CD4-positive, CD25-positive, alpha-beta regulatory T cell (primary cell): ENCODE results near the gene POLA1. TPM values are rescaled to one million over a fixed set of nuclear protein-coding genes. Genes with fewer than 3 reads are reported as not detected.

ENCODE experiments used
- ATAC-seq, 2 donors: fragments of 150-1000 bp; cut with Tn5 transposase; one replicate each; pipeline ENCODE4 v1.10.0; 2021; ENCODE audit warnings: low read depth in 2 of 2, moderate number of reproducible peaks in 2 of 2, moderate library complexity in 1 of 2
- DNase-seq, 3 donors: peaks; one replicate each; pipeline versions ENCODE4 v3.0.0 to v3.0.0-alpha.2; 2012 to 2022; ENCODE audit warnings: mixed read lengths in 1 of 3
- H3K27ac ChIP-seq: one replicate; pipeline ENCODE4 v1.7.0; 2013; ENCODE audit warnings: mild to moderate bottlenecking, low read length; ENCODE audit not compliant: insufficient read depth, poor library complexity, severe bottlenecking
- H3K27me3 ChIP-seq: one replicate; pipeline ENCODE4 v1.7.0; 2013; ENCODE audit warnings: low read length; ENCODE audit not compliant: control insufficient read depth, insufficient read depth
- H3K36me3 ChIP-seq: one replicate; pipeline ENCODE4 v1.7.0; 2013; ENCODE audit warnings: mild to moderate bottlenecking, low read length, moderate library complexity; ENCODE audit not compliant: control insufficient read depth, insufficient read depth
- H3K4me1 ChIP-seq: 2 replicates; pipeline ENCODE4 v1.7.0; 2013; ENCODE audit warnings: mild to moderate bottlenecking, low read length; ENCODE audit not compliant: insufficient read depth, control insufficient read depth, poor library complexity, severe bottlenecking
- H3K4me3 ChIP-seq: one replicate; pipeline ENCODE4 v1.7.0; 2013; ENCODE audit warnings: low read depth, mild to moderate bottlenecking, low read length, moderate library complexity
- H3K9me3 ChIP-seq, 2 experiments: 1 replicate in 1 of 2; 2 replicates in 1 of 2; pipeline ENCODE4 v1.7.0; 2013; ENCODE audit warnings: low read length in 2 of 2, mild to moderate bottlenecking in 1 of 2, moderate library complexity in 1 of 2; ENCODE audit not compliant: control insufficient read depth in 2 of 2
- H3K27ac Mint-ChIP-seq, 3 donors: one replicate each; pipeline ENCODE4 v1.8.0; 2020 to 2022; ENCODE audit warnings: mild to moderate bottlenecking in 3 of 3, mixed read lengths in 3 of 3, moderate library complexity in 2 of 3
- H3K27me3 Mint-ChIP-seq: one replicate; pipeline ENCODE4 v1.8.0; 2022; ENCODE audit warnings: mild to moderate bottlenecking, mixed read lengths
- H3K36me3 Mint-ChIP-seq: one replicate; pipeline ENCODE4 v1.8.0; 2020; ENCODE audit warnings: mixed read lengths
- H3K4me1 Mint-ChIP-seq, 4 donors: one replicate each; pipeline ENCODE4 v1.8.0; 2020 to 2022; ENCODE audit warnings: mixed read lengths in 4 of 4, mild to moderate bottlenecking in 1 of 4
- H3K4me3 Mint-ChIP-seq, 4 donors: one replicate each; pipeline ENCODE4 v1.8.0; 2020 to 2022; ENCODE audit warnings: mild to moderate bottlenecking in 4 of 4, mixed read lengths in 4 of 4, moderate library complexity in 3 of 4
- H3K9me3 Mint-ChIP-seq, 7 donors: one replicate each; pipeline ENCODE4 v1.8.0; 2020 to 2022; ENCODE audit warnings: mixed read lengths in 7 of 7, mild to moderate bottlenecking in 3 of 7, moderate library complexity in 2 of 7
- polyA plus RNA-seq, 4 donors: library from polyadenylated mRNA; unstranded; fragments of 300-500 nt; fragmentation: Illumina TruSeq; gene quantifications; one replicate each; pipeline ENCODE4 v1.2.3, GENCODE V29; 2021
- total RNA-seq: library from RNA; stranded (reverse); gene quantifications from one replicate; pipeline ENCODE4 v1.2.3, GENCODE V29; 2022

The POLA1 gene
- total and polyA plus RNA-seq, 5 donors from 2014 or later, result 3.1 to 10.2 (median 4.7) TPM

DNA sequence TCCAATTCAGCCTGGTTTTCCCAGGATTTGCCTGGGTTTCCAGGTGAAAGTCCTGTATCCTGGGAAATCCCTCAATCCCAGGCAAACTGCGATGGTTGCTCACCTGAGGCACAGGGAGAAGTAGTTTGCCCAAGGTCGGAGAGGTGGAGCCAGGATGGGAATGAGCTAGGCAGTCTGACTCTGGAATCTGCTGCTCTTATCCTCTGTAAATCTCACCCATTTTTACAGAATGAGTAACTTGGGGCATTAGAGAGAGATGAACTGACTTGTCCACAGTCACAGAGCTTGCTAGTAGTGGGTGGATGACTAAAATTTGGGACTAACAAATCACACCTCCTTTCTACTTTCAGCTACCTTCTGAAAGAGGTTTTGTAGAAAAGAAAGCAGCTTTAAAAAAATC, 331.9 kb downstream of the POLA1 start:
- Histone ChIP-seq H3K4me3 (no peak overlapping the region), H3K27me3 (peaks cover 19% of the 10 kb centered on the region), H3K27ac (no peak overlapping the region), H3K4me1 (peaks cover 20% of the 10 kb centered on the region), H3K9me3 (no peaks in the 10 kb centered on the region), H3K36me3 (no peaks in the 10 kb centered on the region)
- Mint-ChIP-seq H3K27ac (no peak overlapping the region), H3K4me1 (peaks cover 5 to 18% (median 13%) of the 10 kb centered on the region in 4 donors), H3K4me3 (no peak overlapping the region), H3K9me3 (peaks cover 0 to 8% (median 0%) of the 10 kb centered on the region in 7 donors), H3K36me3 (no peaks in the 10 kb centered on the region), H3K27me3 (peaks cover 51% of the 10 kb centered on the region)
- ATAC-seq (no peak), DNase-seq (no peak)

DNA sequence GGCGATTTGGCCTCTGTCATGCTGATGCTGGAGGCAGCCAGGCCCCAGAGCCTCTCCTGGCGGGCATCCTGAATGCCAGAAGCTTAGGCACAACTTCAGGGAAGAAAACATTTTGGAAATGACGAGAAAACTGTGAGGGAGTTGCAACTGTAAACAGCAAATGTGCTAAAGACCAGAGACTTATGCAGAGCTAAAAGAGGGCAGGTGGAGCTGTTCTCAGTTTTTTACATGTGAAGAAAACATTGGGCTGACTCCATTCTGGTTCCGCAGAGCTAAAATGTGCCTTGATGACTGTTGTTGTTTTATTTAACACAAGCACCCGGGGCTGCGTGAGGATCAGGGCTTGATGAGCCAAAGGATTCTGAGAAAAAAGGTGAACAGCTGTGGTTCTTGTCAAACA, 332.9 kb downstream of the POLA1 start:
- Histone ChIP-seq H3K9me3 (no peaks in the 10 kb centered on the region), H3K36me3 (no peaks in the 10 kb centered on the region), H3K4me1 (peaks cover 11% of the 10 kb centered on the region), H3K4me3 (no peak overlapping the region), H3K27me3 (peaks cover 13% of the 10 kb centered on the region), H3K27ac (no peak overlapping the region)
- peaks cover 0 to 8% (median 0%) of the 10 kb centered on the region in 7 donors for H3K9me3 Mint-ChIP-seq
- no peak for DNase-seq
- ATAC-seq, result no peak
- H3K4me1 Mint-ChIP-seq, result peaks cover 5 to 13% (median 9%) of the 10 kb centered on the region in 4 donors
- H3K27me3 Mint-ChIP-seq, result peaks cover 45% of the 10 kb centered on the region
- H3K4me3 Mint-ChIP-seq, result no peak overlapping the region
- H3K36me3 Mint-ChIP-seq, result no peaks in the 10 kb centered on the region
- H3K27ac Mint-ChIP-seq, result no peak overlapping the region

DNA sequence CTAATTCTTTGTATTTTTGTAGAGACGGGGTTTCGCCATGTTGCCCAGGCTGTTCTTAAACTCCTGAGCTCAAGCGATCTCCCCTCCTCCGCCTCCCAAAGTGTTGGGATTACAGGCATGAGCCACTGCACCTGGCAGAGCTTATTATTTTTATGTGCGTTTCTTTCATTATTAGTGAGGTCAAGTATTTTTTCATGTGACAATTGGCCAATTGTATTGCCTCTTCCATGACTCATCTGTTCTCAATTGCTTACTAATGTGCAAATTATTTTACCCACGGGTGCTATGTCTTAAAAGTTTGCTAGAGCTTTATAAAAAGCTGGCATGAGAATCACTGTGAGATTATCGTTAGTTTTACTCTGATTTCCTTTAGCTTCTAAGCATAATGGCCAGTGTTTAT, 335.0 kb downstream of the POLA1 start:
- ATAC-seq, result no peak
- Histone ChIP-seq H3K4me3 (no peak overlapping the region), H3K27ac (no peak overlapping the region), H3K4me1 (no peaks in the 10 kb centered on the region), H3K36me3 (no peaks in the 10 kb centered on the region), H3K27me3 (peaks cover 5% of the 10 kb centered on the region), H3K9me3 (no peaks in the 10 kb centered on the region)
- H3K27me3 Mint-ChIP-seq, result peaks cover 27% of the 10 kb centered on the region
- no peak overlapping the region for H3K27ac Mint-ChIP-seq
- H3K4me3 Mint-ChIP-seq, result no peak overlapping the region
- H3K9me3 Mint-ChIP-seq, result peaks cover 0 to 2% (median 0%) of the 10 kb centered on the region in 7 donors
- no peaks in the 10 kb centered on the region for H3K36me3 Mint-ChIP-seq
- no peak for DNase-seq
- H3K4me1 Mint-ChIP-seq, result no peaks in the 10 kb centered on the region

- H3K4me3 Mint-ChIP-seq, result no peak overlapping the region
- no peak overlapping the region for H3K27ac Mint-ChIP-seq
- Histone ChIP-seq H3K4me1 (no peaks in the 10 kb centered on the region), H3K27ac (no peak overlapping the region), H3K4me3 (no peak overlapping the region), H3K9me3 (no peaks in the 10 kb centered on the region), H3K36me3 (no peaks in the 10 kb centered on the region), H3K27me3 (peaks cover 3% of the 10 kb centered on the region)
- H3K36me3 Mint-ChIP-seq, result no peaks in the 10 kb centered on the region
- no peak for ATAC-seq
- H3K4me1 Mint-ChIP-seq, result no peaks in the 10 kb centered on the region
- no peak for DNase-seq
- no peaks in the 10 kb centered on the region for H3K9me3 Mint-ChIP-seq
- H3K27me3 Mint-ChIP-seq, result peaks cover 20% of the 10 kb centered on the region
These were observed 335.6 kb downstream of the POLA1 start for GRCh38 chrX:25029288-25029825.

DNA sequence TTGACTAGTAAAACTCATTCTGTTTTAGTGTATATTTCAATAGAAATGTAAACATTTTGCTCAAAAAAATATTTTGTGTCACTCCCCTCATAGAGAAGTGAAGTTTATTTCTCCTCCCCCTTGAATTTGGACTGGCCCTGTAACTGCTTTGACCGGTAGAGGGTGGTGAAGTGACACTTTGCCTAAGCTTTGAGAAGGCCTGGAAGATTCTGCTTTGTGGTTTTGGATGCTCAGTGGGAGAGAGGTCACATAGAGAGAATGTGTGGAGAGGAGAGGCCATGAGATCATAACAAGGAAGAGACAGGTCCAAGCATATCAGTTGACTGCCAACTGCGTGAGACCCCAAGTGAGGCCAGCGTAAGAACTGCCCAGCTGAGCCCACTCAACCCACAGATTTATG, 341.2 kb downstream of the POLA1 start:
- H3K4me1 ChIP-seq, result no peaks in the 10 kb centered on the region
- Mint-ChIP-seq H3K4me3 (no peak overlapping the region), H3K36me3 (no peaks in the 10 kb centered on the region), H3K27me3 (no peaks in the 10 kb centered on the region), H3K27ac (no peak overlapping the region), H3K4me1 (no peaks in the 10 kb centered on the region), H3K9me3 (no peaks in the 10 kb centered on the region)
- DNase-seq (no peak), ATAC-seq (no peak)
- no peaks in the 10 kb centered on the region for H3K27me3 ChIP-seq
- no peaks in the 10 kb centered on the region for H3K36me3 ChIP-seq
- no peak overlapping the region for H3K27ac ChIP-seq
- H3K9me3 ChIP-seq, result no peaks in the 10 kb centered on the region
- no peak overlapping the region for H3K4me3 ChIP-seq

- H3K4me3 Mint-ChIP-seq, result no peak overlapping the region
- H3K4me1 Mint-ChIP-seq, result no peaks in the 10 kb centered on the region
- ATAC-seq, result no peak
- H3K9me3 Mint-ChIP-seq, result peaks cover 0 to 1% (median 0%) of the 10 kb centered on the region in 7 donors
- H3K27ac Mint-ChIP-seq, result no peak overlapping the region
- Histone ChIP-seq H3K36me3 (no peaks in the 10 kb centered on the region), H3K4me3 (no peak overlapping the region), H3K9me3 (no peaks in the 10 kb centered on the region), H3K27me3 (no peaks in the 10 kb centered on the region), H3K27ac (no peak overlapping the region), H3K4me1 (no peaks in the 10 kb centered on the region)
- no peaks in the 10 kb centered on the region for H3K36me3 Mint-ChIP-seq
- DNase-seq, result no peak
- H3K27me3 Mint-ChIP-seq, result no peaks in the 10 kb centered on the region
These were observed 345.3 kb downstream of the POLA1 start for GRCh38 chrX:25039036-25039435.

GRCh38 chrX:25043192-25043591, 349.5 kb downstream of the POLA1 start:
- Histone ChIP-seq H3K27me3 (no peaks in the 10 kb centered on the region), H3K4me3 (no peak overlapping the region), H3K27ac (no peak overlapping the region), H3K36me3 (no peaks in the 10 kb centered on the region), H3K4me1 (no peaks in the 10 kb centered on the region), H3K9me3 (no peaks in the 10 kb centered on the region)
- Mint-ChIP-seq H3K36me3 (no peaks in the 10 kb centered on the region), H3K27ac (no peak overlapping the region), H3K9me3 (peaks cover 0 to 1% (median 0%) of the 10 kb centered on the region in 7 donors), H3K4me3 (no peak overlapping the region), H3K27me3 (no peaks in the 10 kb centered on the region), H3K4me1 (peaks cover 0 to 5% (median 2%) of the 10 kb centered on the region in 4 donors)
- no peak for DNase-seq
- no peak for ATAC-seq
